Measurements from ENCODE around the gene ZNF280C. TPM values are rescaled to one million over a fixed set of nuclear protein-coding genes. Genes with fewer than 3 reads are reported as not detected.
A peak's percentile ranks its signal among the peaks of the same experiment; 100 is the strongest.

The ZNF280C gene
- total and polyA plus RNA-seq, 5 donors = 0.86 to 2.4 (median 2.0) TPM

DNA sequence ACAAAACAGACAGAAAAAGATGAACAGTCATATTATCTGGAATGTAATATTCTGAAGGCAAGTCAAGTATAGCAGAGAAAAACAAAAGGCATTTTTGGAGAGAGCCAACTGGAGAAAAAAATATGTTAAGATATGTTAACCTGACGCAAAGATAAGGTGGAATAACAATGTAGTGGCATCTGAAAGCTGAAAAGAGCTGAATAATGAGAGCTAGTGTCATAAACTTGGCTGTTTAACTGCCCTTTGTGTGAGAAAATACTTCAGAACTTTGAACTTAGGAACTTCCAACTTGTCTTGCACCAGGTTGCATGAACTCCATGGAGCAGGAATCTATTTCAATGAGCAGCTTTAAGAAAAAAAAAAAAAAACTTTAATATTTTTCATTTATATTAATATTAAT is 64.1 kb downstream of the ZNF280C start:
- ATAC-seq (no peak), DNase-seq (no peak)
- no peaks in the 10 kb centered on the region for H3K9me3 ChIP-seq (ENCODE audit: control insufficient read depth, low read length)
- H3K27ac ChIP-seq (ENCODE audit: low read length) = no peak overlapping the region
- H3K27me3 ChIP-seq (ENCODE audit: control insufficient read depth, insufficient read depth) = no peaks in the 10 kb centered on the region
- 79% methylated on average over 1 of the region's 1 CpG for WGBS
- no peaks in the 10 kb centered on the region for H3K4me1 ChIP-seq (ENCODE audit: control insufficient read depth, insufficient read depth, low read length)
- intact Hi-C loops (cut with DNase I) = no loop called here
- H3K4me3 ChIP-seq (ENCODE audit: low read length) = no peak overlapping the region

DNA sequence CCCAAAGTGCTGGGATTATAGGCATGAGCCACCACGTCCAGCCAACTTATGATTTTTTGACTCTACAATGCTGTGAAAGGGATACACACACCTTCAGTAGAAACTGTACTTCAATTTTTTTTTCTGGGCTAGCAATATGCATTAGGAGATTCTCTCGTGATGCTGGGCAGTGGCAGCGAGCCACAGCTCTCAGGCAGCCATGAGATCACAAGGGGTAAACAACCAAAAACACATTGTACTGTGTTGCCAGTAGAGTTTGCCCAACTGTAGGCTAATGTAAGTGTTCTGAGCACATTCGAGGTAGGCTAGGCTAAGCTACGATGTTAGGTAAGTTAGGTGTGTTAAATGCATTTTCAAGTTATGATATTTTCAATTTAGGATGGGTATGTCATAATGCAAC is 71.2 kb downstream of the ZNF280C start:
- ATAC-seq (no peak), DNase-seq (peak in 1 of 3 donors; percentile 42)
- intact Hi-C loops (cut with DNase I) = no loop called here
- Histone ChIP-seq H3K9me3 (ENCODE audit: control insufficient read depth, low read length) (no peaks in the 10 kb centered on the region), H3K4me1 (ENCODE audit: control insufficient read depth, insufficient read depth, low read length) (no peaks in the 10 kb centered on the region), H3K27me3 (ENCODE audit: control insufficient read depth, insufficient read depth) (no peaks in the 10 kb centered on the region), H3K27ac (ENCODE audit: low read length) (no peak overlapping the region), H3K4me3 (ENCODE audit: low read length) (no peak overlapping the region)
- WGBS = 57% methylated on average over 5 of the region's 5 CpGs

DNA sequence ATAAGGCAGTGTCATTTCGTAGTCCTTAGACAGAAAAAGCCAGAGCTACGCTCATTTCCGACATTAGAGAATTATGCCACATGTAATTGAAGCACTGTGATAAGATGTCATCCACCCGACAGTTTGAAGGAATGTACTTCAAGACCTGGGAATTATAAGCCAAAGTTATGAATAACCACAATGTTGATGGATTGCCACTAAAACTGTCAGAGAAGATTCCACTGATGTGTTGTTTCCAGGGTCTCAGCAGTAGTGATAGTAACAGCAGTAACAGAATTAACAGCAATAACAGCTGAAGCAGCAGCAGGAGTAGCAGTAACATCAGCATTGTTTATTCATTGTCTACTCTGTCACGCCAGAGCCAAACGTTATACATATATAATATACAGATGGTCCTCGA is 72.2 kb downstream of the ZNF280C start:
- DNase-seq (no peak), ATAC-seq (no peak)
- 65% methylated on average over 7 of the region's 7 CpGs for WGBS
- H3K27me3 ChIP-seq (ENCODE audit: control insufficient read depth, insufficient read depth) = no peaks in the 10 kb centered on the region
- no peaks in the 10 kb centered on the region for H3K4me1 ChIP-seq (ENCODE audit: control insufficient read depth, insufficient read depth, low read length)
- intact Hi-C loops (cut with DNase I) = no loop called here
- no peak overlapping the region for H3K27ac ChIP-seq (ENCODE audit: low read length)
- no peaks in the 10 kb centered on the region for H3K9me3 ChIP-seq (ENCODE audit: control insufficient read depth, low read length)
- H3K4me3 ChIP-seq (ENCODE audit: low read length) = no peak overlapping the region

DNA sequence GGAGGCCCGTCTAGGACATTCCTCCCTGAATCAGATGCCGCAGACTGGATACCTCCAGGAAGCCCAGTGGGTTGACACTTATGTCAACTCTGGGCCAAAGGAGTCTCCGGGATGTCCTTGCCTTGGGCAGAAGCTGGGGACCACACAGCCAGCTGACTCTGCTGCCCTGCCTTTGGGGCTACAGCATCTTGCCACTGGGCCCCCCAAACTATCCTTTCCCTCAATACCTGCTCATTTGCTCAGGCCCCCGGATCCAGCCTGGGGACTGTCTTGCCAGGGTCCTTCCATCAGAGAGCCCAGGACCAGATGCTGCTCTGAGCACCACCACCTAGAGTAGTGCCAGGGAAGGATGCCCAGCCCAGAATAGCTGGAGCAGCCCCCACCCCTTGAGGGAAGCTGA is 77.9 kb downstream of the ZNF280C start:
- intact Hi-C loops (cut with DNase I) = loop anchor here (5.0 kb wide), 2 partner anchors 108 to 114 kb away; no protein-coding TSS in a partner anchor

DNA sequence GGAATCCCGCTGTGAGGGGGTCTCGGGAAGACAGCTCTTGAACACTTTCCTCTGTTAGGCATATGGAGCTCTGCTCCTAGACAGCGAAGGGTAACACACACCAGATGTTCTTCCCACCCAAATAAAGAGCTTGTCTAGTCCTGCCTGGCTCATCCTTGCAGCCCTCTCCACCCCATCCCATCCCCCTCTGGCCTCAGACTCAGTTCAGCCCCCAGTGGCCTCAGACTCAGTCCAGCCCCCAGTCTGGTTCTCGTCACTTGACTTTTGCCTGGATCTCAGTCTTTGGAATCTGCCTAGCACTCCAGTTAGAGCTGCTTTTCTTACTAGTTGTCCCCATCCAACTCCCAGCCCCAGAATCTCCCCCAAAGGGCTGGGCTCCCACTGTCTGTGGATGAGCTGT is 82.0 kb downstream of the ZNF280C start:
- intact Hi-C loops (cut with DNase I) = no loop called here
- DNase-seq = no peak
- Histone ChIP-seq H3K4me1 (ENCODE audit: control insufficient read depth, insufficient read depth, low read length) (no peaks in the 10 kb centered on the region), H3K27ac (ENCODE audit: low read length) (no peak overlapping the region), H3K4me3 (ENCODE audit: low read length) (no peak overlapping the region), H3K9me3 (ENCODE audit: control insufficient read depth, low read length) (no peaks in the 10 kb centered on the region), H3K27me3 (ENCODE audit: control insufficient read depth, insufficient read depth) (no peaks in the 10 kb centered on the region)
- ATAC-seq = no peak
- WGBS = 74% methylated on average over 4 of the region's 4 CpGs

More for the DNA sequence above, 77.9 kb downstream of the ZNF280C start:
- Histone ChIP-seq H3K27me3 (ENCODE audit: control insufficient read depth, insufficient read depth) (no peaks in the 10 kb centered on the region), H3K27ac (ENCODE audit: low read length) (no peak overlapping the region), H3K9me3 (ENCODE audit: control insufficient read depth, low read length) (no peaks in the 10 kb centered on the region), H3K4me3 (ENCODE audit: low read length) (no peak overlapping the region), H3K4me1 (ENCODE audit: control insufficient read depth, insufficient read depth, low read length) (no peaks in the 10 kb centered on the region)
- no peak for DNase-seq
- 94% methylated on average over 4 of the region's 4 CpGs for WGBS
- no peak for ATAC-seq

DNA sequence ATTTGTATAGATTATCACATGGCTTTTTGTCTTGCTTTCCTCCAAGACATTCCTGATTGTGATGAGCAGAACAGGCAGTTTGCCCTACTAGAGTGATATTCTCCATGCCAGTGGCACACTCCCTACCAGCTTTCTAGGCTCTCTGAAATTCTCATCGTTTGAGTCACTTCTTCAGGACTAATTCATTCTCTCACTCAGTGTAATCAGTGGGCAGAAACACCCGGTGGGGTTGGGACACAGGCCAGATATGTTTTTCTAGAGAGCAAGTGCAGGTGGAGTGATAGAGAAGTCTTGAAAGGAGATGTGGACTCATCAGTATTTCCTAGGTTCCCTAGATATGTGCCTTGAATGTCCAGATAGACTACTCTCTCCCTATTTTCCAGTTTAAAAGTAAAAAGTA is 83.8 kb downstream of the ZNF280C start:
- no peak for ATAC-seq

GRCh38 chrX:130184168-130184567 is 84.5 kb downstream of the ZNF280C start:
- ATAC-seq (no peak), DNase-seq (no peak)
- WGBS = 94% methylated on average over 11 of the region's 11 CpGs
- H3K27me3 ChIP-seq (ENCODE audit: control insufficient read depth, insufficient read depth) = no peaks in the 10 kb centered on the region
- intact Hi-C loops (cut with DNase I) = no loop called here
- no peak overlapping the region for H3K27ac ChIP-seq (ENCODE audit: low read length)
- H3K9me3 ChIP-seq (ENCODE audit: control insufficient read depth, low read length) = no peaks in the 10 kb centered on the region
- H3K4me1 ChIP-seq (ENCODE audit: control insufficient read depth, insufficient read depth, low read length) = peaks cover 3% of the 10 kb centered on the region
- no peak overlapping the region for H3K4me3 ChIP-seq (ENCODE audit: low read length)

More for the DNA sequence above, 83.8 kb downstream of the ZNF280C start:
- H3K9me3 ChIP-seq (ENCODE audit: control insufficient read depth, low read length) = no peaks in the 10 kb centered on the region
- H3K4me3 ChIP-seq (ENCODE audit: low read length) = no peak overlapping the region
- H3K27me3 ChIP-seq (ENCODE audit: control insufficient read depth, insufficient read depth) = no peaks in the 10 kb centered on the region
- 36% methylated on average over 2 of the region's 2 CpGs for WGBS
- no peak for DNase-seq
- no peaks in the 10 kb centered on the region for H3K4me1 ChIP-seq (ENCODE audit: control insufficient read depth, insufficient read depth, low read length)
- H3K27ac ChIP-seq (ENCODE audit: low read length) = no peak overlapping the region
- intact Hi-C loops (cut with DNase I) = no loop called here

DNA sequence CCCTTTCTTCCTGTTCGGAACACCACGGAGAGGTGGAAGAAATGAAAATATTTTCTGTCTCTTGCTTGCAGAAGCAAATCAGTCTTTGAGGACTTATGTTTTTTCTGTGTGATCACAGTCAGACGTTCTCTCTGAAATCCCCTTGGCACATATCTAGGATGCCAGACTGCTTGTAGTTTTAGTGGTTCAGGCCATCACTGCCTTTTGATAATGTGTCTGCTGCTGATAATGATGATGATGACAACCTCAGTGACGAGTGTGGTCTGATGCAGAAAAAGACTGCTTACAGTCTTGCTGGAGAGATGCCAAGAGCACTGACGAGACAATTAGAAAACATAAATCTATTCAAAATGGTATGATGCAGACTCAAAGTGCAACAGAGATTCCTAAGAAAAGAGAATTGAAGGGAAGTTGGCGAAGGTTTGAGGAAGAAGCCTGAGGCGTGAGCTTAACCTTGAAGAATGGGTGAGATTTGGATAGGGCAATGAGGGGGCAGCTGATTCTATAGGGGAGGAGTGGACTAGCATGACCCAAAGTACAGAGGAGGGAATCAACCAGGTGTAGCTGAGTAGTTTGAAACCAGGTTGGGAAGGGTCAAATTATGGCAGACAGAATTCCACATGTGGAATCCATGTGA is 89.0 kb downstream of the ZNF280C start:
- DNase-seq (no peak), ATAC-seq (peak in 1 of 2 donors; percentile 58)
- Histone ChIP-seq H3K9me3 (ENCODE audit: control insufficient read depth, low read length) (no peaks in the 10 kb centered on the region), H3K4me1 (ENCODE audit: control insufficient read depth, insufficient read depth, low read length) (peaks cover 3% of the 10 kb centered on the region), H3K4me3 (ENCODE audit: low read length) (no peak overlapping the region), H3K27ac (ENCODE audit: low read length) (peak overlapping the region; percentile 26), H3K27me3 (ENCODE audit: control insufficient read depth, insufficient read depth) (no peaks in the 10 kb centered on the region)
- intact Hi-C loops (cut with DNase I) = no loop called here
- WGBS = 45% methylated on average over 7 of the region's 7 CpGs

GRCh38 chrX:130179170-130179569 is 89.5 kb downstream of the ZNF280C start:
- Histone ChIP-seq H3K27me3 (ENCODE audit: control insufficient read depth, insufficient read depth) (no peaks in the 10 kb centered on the region), H3K4me1 (ENCODE audit: control insufficient read depth, insufficient read depth, low read length) (peaks cover 7% of the 10 kb centered on the region), H3K9me3 (ENCODE audit: control insufficient read depth, low read length) (no peaks in the 10 kb centered on the region), H3K4me3 (ENCODE audit: low read length) (no peak overlapping the region), H3K27ac (ENCODE audit: low read length) (peak overlapping the region; percentile 26)
- WGBS = 49% methylated on average over 5 of the region's 5 CpGs
- DNase-seq (no peak), ATAC-seq (peak in 1 of 2 donors; percentile 13)
- intact Hi-C loops (cut with DNase I) = no loop called here

GRCh38 chrX:130176942-130177341 is 91.8 kb downstream of the ZNF280C start:
- intact Hi-C loops (cut with DNase I) = no loop called here
- ATAC-seq (no peak), DNase-seq (no peak)
- no peak overlapping the region for H3K4me3 ChIP-seq (ENCODE audit: low read length)
- H3K27ac ChIP-seq (ENCODE audit: low read length) = no peak overlapping the region
- H3K4me1 ChIP-seq (ENCODE audit: control insufficient read depth, insufficient read depth, low read length) = peaks cover 8% of the 10 kb centered on the region
- 70% methylated on average over 4 of the region's 4 CpGs for WGBS
- H3K27me3 ChIP-seq (ENCODE audit: control insufficient read depth, insufficient read depth) = no peaks in the 10 kb centered on the region
- no peaks in the 10 kb centered on the region for H3K9me3 ChIP-seq (ENCODE audit: control insufficient read depth, low read length)

GRCh38 chrX:130176354-130176776 is 92.3 kb downstream of the ZNF280C start:
- Histone ChIP-seq H3K9me3 (ENCODE audit: control insufficient read depth, low read length) (no peaks in the 10 kb centered on the region), H3K4me1 (ENCODE audit: control insufficient read depth, insufficient read depth, low read length) (peaks cover 8% of the 10 kb centered on the region), H3K27ac (ENCODE audit: low read length) (no peak overlapping the region), H3K4me3 (ENCODE audit: low read length) (no peak overlapping the region), H3K27me3 (ENCODE audit: control insufficient read depth, insufficient read depth) (no peaks in the 10 kb centered on the region)
- intact Hi-C loops (cut with DNase I) = no loop called here
- no peak for DNase-seq
- no peak for ATAC-seq

- no peak overlapping the region for H3K4me3 ChIP-seq (ENCODE audit: low read length)
- no peaks in the 10 kb centered on the region for H3K9me3 ChIP-seq (ENCODE audit: control insufficient read depth, low read length)
- H3K27ac ChIP-seq (ENCODE audit: low read length) = no peak overlapping the region
- H3K4me1 ChIP-seq (ENCODE audit: control insufficient read depth, insufficient read depth, low read length) = peaks cover 8% of the 10 kb centered on the region
- no peak for ATAC-seq
- DNase-seq = no peak
- intact Hi-C loops (cut with DNase I) = no loop called here
- H3K27me3 ChIP-seq (ENCODE audit: control insufficient read depth, insufficient read depth) = no peaks in the 10 kb centered on the region
- WGBS = 93% methylated on average over 2 of the region's 2 CpGs
Observed at GRCh38 chrX:130174937-130175336, 93.8 kb downstream of the ZNF280C start.
